ENCODE data around the gene HOXC4. TPM values are rescaled to one million over a fixed set of nuclear protein-coding genes. Genes with fewer than 3 reads are reported as not detected.

HOXC4 gene
- polyA plus RNA-seq, 1 donor from 2014 or later: 2.3 TPM

GRCh38 chr12:54011665-54012532 lies 41.7 kb upstream of the HOXC4 start:
- peaks cover 0 to 4% (median 0%) of the 10 kb centered on the region in 3 donors for H3K9me3 Mint-ChIP-seq
- peak overlapping the region in 3 of 4 donors; percentile 24 to 48 (median 41) for H3K4me3 Mint-ChIP-seq
- peaks cover 1% of the 10 kb centered on the region for H3K36me3 Mint-ChIP-seq
- H3K4me1 Mint-ChIP-seq: peaks cover 8 to 35% (median 13%) of the 10 kb centered on the region in 3 donors
- H3K27ac Mint-ChIP-seq: peak overlapping the region in 2 of 3 donors; percentile 18 to 93
- peaks cover 63% of the 10 kb centered on the region for H3K27me3 Mint-ChIP-seq

- peaks cover 63% of the 10 kb centered on the region for H3K27me3 Mint-ChIP-seq
- peak overlapping the region in 2 of 4 donors; percentile 11 to 48 for H3K4me3 Mint-ChIP-seq
- peaks cover 0 to 6% (median 0%) of the 10 kb centered on the region in 3 donors for H3K9me3 Mint-ChIP-seq
- peak overlapping the region in 1 of 3 donors; percentile 93 for H3K27ac Mint-ChIP-seq
- peaks cover 1% of the 10 kb centered on the region for H3K36me3 Mint-ChIP-seq
- H3K4me1 Mint-ChIP-seq: peaks cover 11 to 37% (median 15%) of the 10 kb centered on the region in 3 donors
These were observed 40.8 kb upstream of the HOXC4 start for GRCh38 chr12:54012631-54013409.

DNA sequence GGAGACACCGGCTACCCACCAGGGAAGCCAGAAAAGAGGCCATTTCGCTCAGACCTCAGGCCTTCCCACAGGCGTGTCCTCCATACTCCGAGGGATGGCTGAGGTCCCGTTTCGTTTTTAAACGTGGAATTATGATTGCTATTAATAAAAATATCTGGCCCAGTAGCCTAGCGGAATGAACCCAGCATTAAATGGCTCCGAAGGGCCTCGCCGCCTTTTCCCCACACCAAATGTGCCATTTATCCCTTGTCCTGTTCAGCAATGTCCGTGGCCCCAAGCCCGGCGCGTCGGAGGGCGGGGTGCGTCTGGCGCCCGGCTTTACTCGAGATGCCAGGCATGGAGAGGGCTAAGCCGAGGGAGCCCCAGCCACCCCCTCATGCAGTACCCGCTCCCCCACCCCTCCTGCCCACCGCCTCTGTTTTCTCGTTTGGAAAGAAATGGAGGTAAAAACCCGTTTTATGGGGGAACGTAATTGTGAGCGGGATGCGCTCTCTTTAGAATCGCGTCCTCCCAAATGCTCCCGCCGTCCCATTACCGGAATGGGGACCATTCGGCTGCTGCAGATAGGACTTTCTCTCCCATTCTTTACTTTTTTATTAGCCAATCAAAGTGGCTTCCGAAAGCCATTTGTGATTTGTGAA lies 39.1 kb upstream of the HOXC4 start:
- Mint-ChIP-seq H3K27ac (peak overlapping the region in 2 of 3 donors; percentile 93 to 96), H3K4me3 (peak overlapping the region in 1 of 4 donors; percentile 76), H3K4me1 (peaks cover 6 to 33% (median 13%) of the 10 kb centered on the region in 3 donors)

DNA sequence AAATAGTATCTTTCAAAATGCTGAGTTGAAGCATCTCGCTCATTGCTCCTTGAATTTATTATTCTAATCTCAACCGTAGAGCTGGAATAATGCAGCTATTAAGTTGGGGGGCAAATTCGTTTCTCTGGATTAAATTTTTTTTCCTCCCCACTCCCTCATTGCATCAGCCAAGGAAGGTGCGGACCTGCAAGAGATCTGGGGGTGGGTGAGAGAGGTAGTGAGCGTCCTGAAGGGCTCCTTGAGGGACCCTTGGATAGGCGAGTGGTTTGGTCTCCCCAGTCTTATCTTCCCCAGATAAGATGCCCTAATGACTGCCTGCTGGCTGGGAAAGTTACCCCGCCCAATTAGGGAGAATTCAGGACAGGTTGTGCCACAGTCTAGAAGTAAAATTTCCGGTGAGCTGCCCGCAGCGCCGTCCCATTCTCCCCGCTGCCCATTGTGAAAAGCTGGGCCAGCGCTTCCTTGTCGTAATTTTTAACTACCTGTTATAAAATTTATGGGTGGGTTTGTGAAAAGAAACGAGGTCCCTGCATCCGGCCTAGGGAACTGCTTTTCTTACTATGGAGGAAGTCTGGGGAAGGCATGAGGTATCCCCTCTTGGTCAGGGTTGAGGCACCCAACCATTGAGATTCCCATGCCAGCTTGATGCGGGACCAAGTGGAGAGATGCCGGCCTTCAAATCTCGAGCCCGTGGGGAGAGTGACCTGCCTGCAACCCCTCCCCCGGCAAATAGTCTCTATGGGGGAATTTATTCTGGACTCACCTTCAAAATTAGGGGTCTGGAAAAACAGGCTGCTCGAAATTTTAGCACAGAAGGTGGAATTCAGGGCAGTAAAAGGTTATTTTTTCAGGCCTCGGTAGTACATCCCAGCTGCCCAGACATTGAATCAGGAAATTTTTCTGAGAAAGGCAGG lies 38.4 kb upstream of the HOXC4 start:
- H3K4me1 Mint-ChIP-seq: peaks cover 5 to 31% (median 13%) of the 10 kb centered on the region in 3 donors

More for the DNA sequence above, 39.1 kb upstream of the HOXC4 start:
- Mint-ChIP-seq H3K36me3 (peaks cover 1% of the 10 kb centered on the region), H3K27me3 (peaks cover 53% of the 10 kb centered on the region), H3K9me3 (peaks cover 0 to 3% (median 0%) of the 10 kb centered on the region in 3 donors)

GRCh38 chr12:54016051-54016450 lies 37.6 kb upstream of the HOXC4 start:
- Mint-ChIP-seq H3K4me3 (peak overlapping the region in 1 of 4 donors; percentile 76), H3K4me1 (peaks cover 5 to 27% (median 12%) of the 10 kb centered on the region in 3 donors), H3K27ac (peak overlapping the region; percentile 23 to 93 (median 71)), H3K36me3 (peaks cover 1% of the 10 kb centered on the region), H3K9me3 (peaks cover 0 to 2% (median 0%) of the 10 kb centered on the region in 3 donors), H3K27me3 (peaks cover 49% of the 10 kb centered on the region)

More for the DNA sequence above, 38.4 kb upstream of the HOXC4 start:
- Mint-ChIP-seq H3K4me3 (peak overlapping the region in 2 of 4 donors; percentile 52 to 76), H3K27me3 (peaks cover 49% of the 10 kb centered on the region), H3K36me3 (peaks cover 1% of the 10 kb centered on the region), H3K27ac (peak overlapping the region; percentile 81 to 96 (median 85)), H3K9me3 (peaks cover 0 to 2% (median 0%) of the 10 kb centered on the region in 3 donors)

DNA sequence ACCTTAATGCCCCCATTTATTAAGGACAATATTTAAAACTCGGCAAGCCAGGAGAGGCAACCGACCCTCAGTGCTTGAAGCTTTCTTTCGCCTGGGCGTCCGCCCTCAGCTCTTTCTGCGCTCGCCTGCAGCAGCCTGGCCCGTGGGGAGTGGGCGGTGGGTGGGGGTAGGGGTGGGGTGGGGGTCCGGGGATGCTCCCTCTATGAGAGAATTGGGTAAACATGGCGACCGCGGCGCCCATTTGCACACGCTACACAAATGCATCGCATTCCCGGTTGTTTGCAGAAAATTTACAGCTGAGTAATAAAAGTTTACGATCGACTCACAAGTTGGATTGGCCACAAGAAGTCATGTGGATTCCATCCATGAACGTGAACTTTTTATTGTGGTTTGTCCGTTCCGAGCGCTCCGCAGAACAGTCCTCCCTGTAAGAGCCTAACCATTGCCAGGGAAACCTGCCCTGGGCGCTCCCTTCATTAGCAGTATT lies 37.1 kb upstream of the HOXC4 start:
- H3K27ac Mint-ChIP-seq: peak overlapping the region; percentile 23 to 93 (median 71)
- peaks cover 1% of the 10 kb centered on the region for H3K36me3 Mint-ChIP-seq
- H3K4me1 Mint-ChIP-seq: peaks cover 7 to 25% (median 10%) of the 10 kb centered on the region in 3 donors
- peaks cover 48% of the 10 kb centered on the region for H3K27me3 Mint-ChIP-seq
- peaks cover 0 to 2% (median 0%) of the 10 kb centered on the region in 3 donors for H3K9me3 Mint-ChIP-seq
- no peak overlapping the region for H3K4me3 Mint-ChIP-seq

DNA sequence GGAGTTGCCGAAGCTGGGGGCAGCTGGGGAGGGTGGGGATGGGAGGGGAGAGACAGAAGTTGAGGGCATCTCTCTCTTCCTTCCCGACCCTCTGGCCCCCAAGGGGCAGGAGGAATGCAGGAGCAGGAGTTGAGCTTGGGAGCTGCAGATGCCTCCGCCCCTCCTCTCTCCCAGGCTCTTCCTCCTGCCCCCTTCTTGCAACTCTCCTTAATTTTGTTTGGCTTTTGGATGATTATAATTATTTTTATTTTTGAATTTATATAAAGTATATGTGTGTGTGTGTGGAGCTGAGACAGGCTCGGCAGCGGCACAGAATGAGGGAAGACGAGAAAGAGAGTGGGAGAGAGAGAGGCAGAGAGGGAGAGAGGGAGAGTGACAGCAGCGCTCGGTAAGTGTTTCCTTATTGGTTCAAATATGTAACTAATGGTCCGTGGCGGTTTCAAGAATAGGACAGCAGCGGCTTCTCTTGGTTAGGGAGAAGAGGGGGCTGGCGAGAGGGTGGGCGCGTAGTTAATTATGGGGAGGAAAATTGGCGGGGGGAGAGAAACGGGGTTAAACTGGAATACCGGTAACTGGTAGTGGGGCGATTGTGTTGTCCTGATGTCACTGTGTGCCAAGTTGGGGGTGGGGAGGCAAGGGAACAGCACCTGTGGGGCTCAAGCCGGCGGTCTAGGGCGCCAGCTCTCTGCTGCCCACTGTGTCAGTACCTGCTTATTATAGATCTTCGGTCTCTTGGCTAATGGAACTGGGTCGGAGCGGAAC lies 36.4 kb upstream of the HOXC4 start:
- no peaks in the 10 kb centered on the region for H3K36me3 Mint-ChIP-seq

GRCh38 chr12:54017878-54018467 lies 35.7 kb upstream of the HOXC4 start:
- Mint-ChIP-seq H3K4me1 (peaks cover 9 to 19% (median 11%) of the 10 kb centered on the region in 3 donors), H3K4me3 (peak overlapping the region; percentile 79 to 95 (median 90)), H3K27ac (peak overlapping the region; percentile 53 to 95 (median 93)), H3K27me3 (peaks cover 51% of the 10 kb centered on the region), H3K36me3 (no peaks in the 10 kb centered on the region), H3K9me3 (peaks cover 0 to 2% (median 0%) of the 10 kb centered on the region in 3 donors)

More for the DNA sequence above, 36.4 kb upstream of the HOXC4 start:
- Mint-ChIP-seq H3K9me3 (peaks cover 0 to 2% (median 0%) of the 10 kb centered on the region in 3 donors), H3K27me3 (peaks cover 48% of the 10 kb centered on the region), H3K27ac (peak overlapping the region; percentile 59 to 95 (median 93)), H3K4me1 (peaks cover 9 to 22% (median 11%) of the 10 kb centered on the region in 3 donors), H3K4me3 (peak overlapping the region; percentile 79 to 95 (median 90))

DNA sequence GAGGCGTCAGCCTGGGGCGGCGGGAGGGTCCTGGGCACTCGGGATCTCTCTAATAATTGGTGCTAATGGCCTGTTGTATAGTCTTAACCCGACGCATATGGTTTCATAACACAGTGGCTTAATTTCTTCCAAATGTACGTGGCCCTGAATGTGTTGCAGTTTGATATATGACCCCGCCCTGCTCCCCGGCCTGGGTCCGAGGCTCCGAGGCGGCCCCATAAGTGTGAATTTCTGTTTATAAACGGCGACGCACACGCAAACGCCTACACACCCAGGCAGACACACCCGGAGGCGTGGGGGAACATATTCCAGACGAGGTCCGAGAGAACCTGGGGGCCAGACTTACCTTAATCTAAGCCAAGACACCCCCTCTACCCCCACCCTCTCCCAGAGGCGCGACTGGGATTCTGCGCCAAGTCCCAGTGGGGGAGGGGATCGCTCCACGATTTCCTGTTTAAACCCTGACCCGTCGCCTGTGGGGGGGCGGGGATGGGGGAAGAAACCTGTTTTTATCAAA lies 35.1 kb upstream of the HOXC4 start:
- Mint-ChIP-seq H3K27ac (peak overlapping the region; percentile 53 to 95 (median 93)), H3K4me1 (peaks cover 9 to 19% (median 11%) of the 10 kb centered on the region in 3 donors), H3K27me3 (peaks cover 51% of the 10 kb centered on the region), H3K36me3 (no peaks in the 10 kb centered on the region), H3K9me3 (peaks cover 0 to 2% (median 0%) of the 10 kb centered on the region in 3 donors), H3K4me3 (peak overlapping the region; percentile 79 to 95 (median 90))

DNA sequence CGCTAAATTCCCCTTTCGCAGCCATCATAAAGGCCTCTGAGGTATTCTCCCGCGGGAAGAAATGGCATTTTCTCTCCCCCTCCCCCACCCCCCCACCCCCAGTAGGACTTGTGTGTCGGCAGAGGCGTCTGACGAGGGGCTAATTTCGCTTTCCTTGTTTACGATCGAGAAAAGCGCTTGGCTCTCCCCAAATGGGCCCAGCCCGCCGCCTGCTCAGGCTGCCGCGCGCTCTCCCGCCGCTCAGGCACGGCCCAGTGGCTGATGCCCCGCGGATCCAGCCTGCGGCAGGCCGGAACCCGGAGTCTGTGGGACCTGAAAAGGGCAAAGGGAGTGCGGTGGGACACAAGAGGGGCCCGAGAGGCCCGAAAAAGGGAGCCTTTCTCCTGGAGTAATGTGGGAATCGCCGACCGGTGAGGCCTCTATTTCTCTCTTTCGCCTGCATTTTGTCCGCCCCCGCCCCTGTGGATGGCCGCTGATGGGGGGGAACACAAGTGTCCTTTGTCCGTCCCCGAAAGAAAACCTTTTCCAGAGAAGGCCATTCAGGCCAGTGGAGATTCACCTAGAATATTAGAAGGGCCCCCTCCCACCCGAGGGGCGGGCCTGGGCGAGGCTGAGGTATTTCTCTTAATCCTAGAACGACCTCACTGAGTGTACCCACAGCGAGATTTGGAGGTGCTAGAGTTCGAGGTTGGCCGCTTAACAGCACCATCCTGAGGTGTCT lies 34.4 kb upstream of the HOXC4 start:
- Mint-ChIP-seq H3K9me3 (peaks cover 0 to 2% (median 0%) of the 10 kb centered on the region in 3 donors), H3K4me3 (peak overlapping the region in 3 of 4 donors; percentile 55 to 74 (median 68)), H3K36me3 (no peaks in the 10 kb centered on the region), H3K27me3 (peaks cover 55% of the 10 kb centered on the region), H3K4me1 (peaks cover 9 to 19% (median 11%) of the 10 kb centered on the region in 3 donors), H3K27ac (peak overlapping the region; percentile 81 to 96 (median 83))

DNA sequence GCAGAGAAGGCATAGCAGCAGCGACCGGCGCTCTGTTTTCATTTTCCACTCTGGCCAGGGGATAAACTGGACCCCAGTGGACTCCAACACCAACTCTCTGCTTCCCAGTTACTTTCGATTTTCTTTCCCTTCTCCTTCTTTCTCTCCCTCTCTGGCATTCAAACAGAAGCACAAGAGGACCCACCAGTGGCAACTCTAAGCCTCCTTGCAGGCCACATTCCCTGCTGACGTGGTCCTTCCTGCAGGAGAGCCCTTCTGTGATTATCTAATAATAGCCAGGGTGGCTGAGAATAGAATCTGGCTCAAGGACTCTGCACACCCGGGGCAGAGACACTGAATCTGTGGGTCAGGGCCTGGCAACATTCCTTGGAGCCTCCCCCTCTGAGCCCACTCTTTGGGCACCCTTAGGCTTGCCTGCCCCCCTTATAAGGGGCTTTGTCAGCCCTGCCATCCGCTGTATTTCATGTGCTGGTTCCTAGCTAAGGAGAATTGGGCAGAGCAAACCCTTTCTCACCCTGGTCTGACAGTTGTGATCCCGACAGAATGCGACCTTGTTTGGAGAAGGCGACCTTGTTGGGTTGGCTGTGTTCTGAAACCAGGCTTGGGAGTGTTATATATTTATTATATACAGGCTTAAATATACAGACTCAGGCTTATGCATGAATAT lies 33.6 kb upstream of the HOXC4 start:
- peaks cover 51% of the 10 kb centered on the region for H3K27me3 Mint-ChIP-seq
- peak overlapping the region in 2 of 4 donors; percentile 49 to 74 for H3K4me3 Mint-ChIP-seq
- H3K4me1 Mint-ChIP-seq: peaks cover 6 to 14% (median 9%) of the 10 kb centered on the region in 3 donors
- H3K27ac Mint-ChIP-seq: peak overlapping the region in 2 of 3 donors; percentile 83 to 96
- H3K36me3 Mint-ChIP-seq: no peaks in the 10 kb centered on the region
- H3K9me3 Mint-ChIP-seq: peaks cover 0 to 2% (median 0%) of the 10 kb centered on the region in 3 donors
